GM12878 (cell line): ENCODE data around the gene SRSF3. TPM values are rescaled to one million over a fixed set of nuclear protein-coding genes. Genes with fewer than 3 reads are reported as not detected.

Experiments used
- ATAC-seq: fragments of 200-7000 bp; cut with Tn5 transposase; 3 replicates; pipeline ENCODE4 v1.9.1; 2020; ENCODE audit warnings: mild to moderate bottlenecking, moderate library complexity
- BruUV-seq: library from RNA; stranded (reverse); fragments of 400-500 nt; replicated peaks from 2 replicates; lab custom pipeline; 2021; lab: Mats Ljungman, UMichigan
- CTCF ChIA-PET: fragments of 300-600 bp; sonication (Branson Sonifier 250); formaldehyde crosslinking; extraction: SDS; loops from one replicate; lab custom pipeline; 2021; ENCODE audit warnings: inconsistent platforms; lab: Yijun Ruan, JAX
- POLR2A ChIA-PET: fragments of 350-600 bp; formaldehyde crosslinking; extraction: SDS; loops from one replicate; lab custom pipeline; 2021; ENCODE audit warnings: inconsistent platforms; lab: Charles Lee
- RAD21 ChIA-PET: fragments of 300-600 bp; sonication (Branson Sonifier 250); formaldehyde crosslinking; loops from one replicate; lab custom pipeline; 2023; ENCODE audit warnings: antibody characterized with exemption; ENCODE audit not compliant: unreplicated experiment; lab: Charles Lee
- SMC1A ChIA-PET: fragments of 300-600 bp; sonication (Branson Sonifier 250); formaldehyde crosslinking; loops from one replicate; lab custom pipeline; 2023; ENCODE audit not compliant: unreplicated experiment, uncharacterized antibody; lab: Charles Lee
- DNase-seq: peaks from one replicate; pipeline ENCODE4 v3.0.0-alpha.2; 2011; ENCODE audit warnings: low read depth, low spot score
- FAIRE-seq: peaks from 3 replicates; lab custom pipeline; 2011; peaks lifted over from hg19 to GRCh38; lab: Jason Lieb, UNC
- H2AFZ ChIP-seq: 2 replicates; pipeline ENCODE4 v1.6.0; 2011; ENCODE audit warnings: low read depth, low read length, control low read depth; ENCODE audit not compliant: control insufficient read depth
- H3K27ac ChIP-seq: 2 replicates; pipeline ENCODE4 v1.5.1; 2011; ENCODE audit warnings: control low read depth; ENCODE audit not compliant: control insufficient read depth, insufficient read depth
- H3K27me3 ChIP-seq, 2 experiments: replicated peaks in 1 of 2; 2 replicates each; pipeline versions ENCODE4 v1.6.0 to v1.6.1; 2011; ENCODE audit warnings: low read length in 1 of 2; ENCODE audit not compliant: control insufficient read depth in 2 of 2, insufficient read depth in 2 of 2
- H3K36me3 ChIP-seq, 2 experiments: 2 replicates each; pipeline ENCODE4 v1.5.1; 2011; ENCODE audit warnings: low read length in 1 of 2; ENCODE audit not compliant: control insufficient read depth in 2 of 2, insufficient read depth in 2 of 2
- H3K4me1 ChIP-seq: 2 replicates; pipeline ENCODE4 v1.6.1; 2011; ENCODE audit warnings: mild to moderate bottlenecking, low read length, moderate library complexity, mixed read lengths; ENCODE audit not compliant: control insufficient read depth, insufficient read depth
- H3K4me2 ChIP-seq: 2 replicates; pipeline ENCODE4 v1.6.0; 2011; ENCODE audit warnings: control low read depth; ENCODE audit not compliant: control insufficient read depth, insufficient read depth
- H3K4me3 ChIP-seq: fragments of 200-600 bp; sonication (generic); 2 replicates; pipeline ENCODE4 v1.5.1; 2016
- H3K79me2 ChIP-seq: 2 replicates; pipeline ENCODE4 v1.6.0; 2011; ENCODE audit warnings: low read length; ENCODE audit not compliant: control insufficient read depth, insufficient read depth
- H3K9ac ChIP-seq: 2 replicates; pipeline ENCODE4 v1.8.0; 2011; ENCODE audit warnings: low read length, control low read depth, mixed read lengths; ENCODE audit not compliant: control insufficient read depth, insufficient read depth
- H3K9me3 ChIP-seq: replicated peaks from 3 replicates; pipeline ENCODE4 v1.5.1; 2011; ENCODE audit warnings: mild to moderate bottlenecking, low read length; ENCODE audit not compliant: control insufficient read depth, insufficient read depth
- H4K20me1 ChIP-seq: 2 replicates; pipeline ENCODE4 v1.6.0; 2011; ENCODE audit not compliant: control insufficient read depth, insufficient read depth
- CBFB ChIP-seq: IDR thresholded peaks from 2 replicates; pipeline ENCODE4 v1.6.1; 2016; ENCODE audit warnings: antibody characterized with exemption, low read depth
- CEBPB ChIP-seq, 2 experiments: fragments of 150-350 bp in 1 of 2; IDR thresholded peaks; 2 replicates each; pipeline ENCODE4 v1.6.1; 2012 to 2014; ENCODE audit warnings: low read depth in 2 of 2, low read length in 2 of 2, borderline replicate concordance in 1 of 2, inconsistent platforms in 1 of 2
- MEF2A ChIP-seq: IDR thresholded peaks from 2 replicates; pipeline ENCODE4 v1.6.1; 2011; ENCODE audit warnings: low read depth, mild to moderate bottlenecking, low read length, moderate library complexity; ENCODE audit not compliant: insufficient read depth
- MEF2B ChIP-seq: fragments of 450-650 bp; IDR thresholded peaks from 2 replicates; pipeline ENCODE4 v1.6.1; 2018; ENCODE audit warnings: mild to moderate bottlenecking, moderate library complexity; ENCODE audit not compliant: partially characterized antibody, poor library complexity, severe bottlenecking
- NBN ChIP-seq: fragments of 450-650 bp; IDR thresholded peaks from 2 replicates; pipeline ENCODE4 v1.6.1; 2016
- POLR2A ChIP-seq: IDR thresholded peaks from 2 replicates; pipeline ENCODE4 v1.6.1; 2011; ENCODE audit warnings: low read depth, mild to moderate bottlenecking, low read length
- RUNX3 ChIP-seq: IDR thresholded peaks from 2 replicates; pipeline ENCODE4 v1.6.1; 2012; ENCODE audit warnings: low read length, inconsistent platforms
- SMARCA5 ChIP-seq: fragments of 450-650 bp; IDR thresholded peaks from 2 replicates; pipeline ENCODE4 v1.6.1; 2017; ENCODE audit warnings: mild to moderate bottlenecking
- SMC3 ChIP-seq: IDR thresholded peaks from 2 replicates; pipeline ENCODE4 v1.6.1; 2011; ENCODE audit warnings: low read length, improper control_type of control experiment, borderline replicate concordance
- SPI1 ChIP-seq: IDR thresholded peaks from 2 replicates; pipeline ENCODE4 v1.6.1; 2011; ENCODE audit warnings: low read depth, mild to moderate bottlenecking, low read length, moderate library complexity, borderline replicate concordance; ENCODE audit not compliant: insufficient read depth
- TCF3 ChIP-seq: IDR thresholded peaks from 2 replicates; pipeline ENCODE4 v1.6.1; 2012; ENCODE audit warnings: low read depth, mild to moderate bottlenecking, low read length, borderline replicate concordance; ENCODE audit not compliant: insufficient read depth
- YY1 ChIP-seq: IDR thresholded peaks from 2 replicates; pipeline ENCODE4 v1.6.1; 2011; ENCODE audit warnings: low read depth, mild to moderate bottlenecking, low read length
- WGBS: methylation state at CpG from one replicate; pipeline ENCODE4 v1.1.6; 2016; ENCODE audit warnings: low lambda C conversion rate; ENCODE audit not compliant: insufficient replicate concordance, insufficient coverage; ENCODE audit errors: missing lambda C conversion rate; 5-methylcytosine and 5-hydroxymethylcytosine counted together
- in situ Hi-C: fragments of 300-500 bp; cut with MboI; formaldehyde crosslinking; loops from 9 replicates; pipeline ENCODE4 v1.14.3; 2018; ENCODE audit warnings: mixed read lengths
- intact Hi-C: fragments of 100-400 bp; cut with micrococcal nuclease; formaldehyde crosslinking; loops from one replicate; pipeline ENCODE4 v1.14.2; 2022; ENCODE audit not compliant: unreplicated experiment
- polyA plus RNA-seq, 11 experiments: library from polyadenylated mRNA; depleted of rRNA in 4 of 11; unstranded in 6 of 11; stranded (reverse) in 5 of 11; fragments of >200 nt; fragmentation: Nextera tagmentation in 4 of 11; fragmentation: Illumina TruSeq in 1 of 11; extraction: Ambion mirVana in 4 of 11; extraction: Trizol in 1 of 11; gene quantifications; 1 replicate in 1 of 11; 2 replicates in 10 of 11; pipeline versions ENCODE4 v1.2.1 to v1.2.3, GENCODE V29; 2011 to 2016; ENCODE audit warnings: inconsistent platforms in 2 of 11, missing spikeins in 2 of 11, low read depth in 1 of 11
- total RNA-seq, 4 experiments: library from RNA; depleted of rRNA in 3 of 4; stranded (reverse); fragments of >200 nt in 3 of 4; fragmentation: Illumina TruSeq in 1 of 4; extraction: Trizol in 1 of 4; gene quantifications; 2 replicates each; pipeline versions ENCODE4 v1.2.1 to v1.2.3, GENCODE V29; 2013 to 2021
- TF ChIP-seq, protein P1 (sequence below): fragments of 450-650 bp; IDR thresholded peaks from 2 replicates; pipeline ENCODE4 v1.6.1; 2017; ENCODE audit warnings: mild to moderate bottlenecking, low read depth, inconsistent platforms; ENCODE audit not compliant: poor library complexity, severe bottlenecking
- TF ChIP-seq, protein P2 (sequence below): IDR thresholded peaks from 2 replicates; pipeline ENCODE4 v1.6.1; 2011; ENCODE audit warnings: low read depth, mild to moderate bottlenecking, low read length, moderate library complexity, borderline replicate concordance; ENCODE audit errors: extremely low read depth
- TF ChIP-seq, protein P3 (sequence below), 3 experiments: IDR thresholded peaks in 2 of 3; conservative IDR thresholded peaks in 1 of 3; 2 replicates each; pipeline ENCODE4 v1.5.1; 2011; ENCODE audit warnings: low read depth in 3 of 3, low read length in 3 of 3, mild to moderate bottlenecking in 3 of 3, control low read depth in 2 of 3, moderate library complexity in 2 of 3, inconsistent platforms in 1 of 3, mixed read lengths in 1 of 3; ENCODE audit not compliant: control insufficient read depth in 2 of 3, insufficient read depth in 1 of 3; ENCODE audit errors: extremely low read depth in 1 of 3
- TF ChIP-seq, protein P4 (sequence below): fragments of 150-350 bp; IDR thresholded peaks from 2 replicates; pipeline ENCODE4 v1.6.1; 2014; ENCODE audit warnings: mild to moderate bottlenecking, low read depth, low read length

The SRSF3 gene
- total and polyA plus RNA-seq, 10 of the 15 experiments (the other 5 are each of a cell fraction or from before 2014, with no cell fraction given): 195 to 1,377 (median 493) TPM

DNA sequence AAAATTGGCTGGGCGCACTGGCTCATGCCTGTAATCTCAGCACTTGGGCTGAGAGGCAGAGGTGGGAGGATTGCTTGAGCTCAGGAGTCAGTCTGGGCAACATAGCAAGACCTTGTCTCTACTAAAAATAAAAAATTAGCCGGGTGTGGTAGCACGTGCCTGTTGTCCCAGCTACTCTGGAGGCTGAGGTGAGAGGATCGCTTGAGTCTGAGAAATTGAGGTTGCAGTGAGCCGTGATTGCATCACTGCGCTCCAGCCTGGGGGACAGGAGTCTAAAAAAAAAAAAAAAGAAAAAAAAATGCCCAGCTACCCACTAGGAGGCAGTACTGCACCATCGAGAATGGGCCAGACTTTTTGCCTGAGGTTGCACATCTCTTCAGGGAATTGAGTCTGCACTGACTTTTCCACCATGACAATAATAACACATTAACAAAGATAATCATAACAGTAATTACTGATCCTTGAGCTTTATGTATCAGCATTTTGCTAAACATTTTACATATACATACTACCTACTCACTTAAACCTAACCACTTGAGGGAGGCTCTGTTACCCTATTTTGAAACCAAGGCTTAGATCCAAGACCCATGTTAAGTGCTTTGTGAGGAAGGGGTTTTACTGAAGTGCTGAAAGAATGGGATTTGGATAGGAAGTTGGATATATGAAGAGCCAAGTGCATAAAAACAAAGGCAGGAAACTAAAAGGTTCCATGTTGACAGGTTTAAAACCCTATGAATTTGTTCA, 21.0 kb downstream of the SRSF3 start:
- no peak overlapping the region for H3K9ac ChIP-seq
- 12% methylated on average over 6 of the region's 7 CpGs for WGBS
- peak; percentile 69 for ATAC-seq
- H3K27me3 ChIP-seq: no peaks in the 10 kb centered on the region
- DNase-seq: no peak
- H3K36me3 ChIP-seq: peaks cover 2 to 14% of the 10 kb centered on the region in 2 experiments; a peak in 2 of 4 replicates
- H2AFZ ChIP-seq: no peak overlapping the region
- SMC1A ChIA-PET: interaction anchor here (0.6 to 4.0 kb wide), 43 partner anchors 9 to 403 kb away, joined by 3 to 111 read pairs (median 5); partner anchors contain the start of gene CDKN1A
- FAIRE-seq: peak; percentile 49
- intact Hi-C loops (loop anchor here (1.0 kb wide), 1 partner anchor 144 kb away; no protein-coding TSS in a partner anchor), in situ Hi-C loops (no loop called here)
- RAD21 ChIA-PET: interaction anchor here (0.7 to 3.6 kb wide), 34 partner anchors 9 to 236 kb away, joined by 3 to 95 read pairs (median 5); partner anchors contain the start of gene CDKN1A
- CTCF ChIA-PET: interaction anchor here (0.6 to 3.2 kb wide), 57 partner anchors 9 to 1096 kb away, joined by 3 to 121 read pairs (median 6); partner anchors contain the start of gene CDKN1A
- H3K27ac ChIP-seq: no peak overlapping the region
- H4K20me1 ChIP-seq: no peaks in the 10 kb centered on the region
- no peak overlapping the region for H3K4me2 ChIP-seq
- H3K79me2 ChIP-seq: no peaks in the 10 kb centered on the region
- no peak overlapping the region for H3K4me3 ChIP-seq
- peaks cover 6% of the 10 kb centered on the region for H3K4me1 ChIP-seq
- no peaks in the 10 kb centered on the region for H3K9me3 ChIP-seq
- POLR2A ChIA-PET: interaction anchor here (0.6 to 1.2 kb wide), 12 partner anchors 9 to 167 kb away, joined by 3 to 9 read pairs (median 3); no protein-coding TSS in a partner anchor
- BruUV-seq: no TSS peak
- 0 out of 2 replicates have a peak, but pooled peaks have one; percentile 30 for TF ChIP-seq SMARCA5
- TF ChIP-seq RUNX3: peak; percentile 34; the same call in 1 of the 2 replicates
- TF ChIP-seq MEF2A: 0 out of 2 replicates have a peak, but pooled peaks have one; percentile 16
- no peak for TF ChIP-seq POLR2A
- TF ChIP-seq CBFB: 0 out of 2 replicates have a peak, but pooled peaks have one; percentile 32
- TF ChIP-seq, protein P1, sequence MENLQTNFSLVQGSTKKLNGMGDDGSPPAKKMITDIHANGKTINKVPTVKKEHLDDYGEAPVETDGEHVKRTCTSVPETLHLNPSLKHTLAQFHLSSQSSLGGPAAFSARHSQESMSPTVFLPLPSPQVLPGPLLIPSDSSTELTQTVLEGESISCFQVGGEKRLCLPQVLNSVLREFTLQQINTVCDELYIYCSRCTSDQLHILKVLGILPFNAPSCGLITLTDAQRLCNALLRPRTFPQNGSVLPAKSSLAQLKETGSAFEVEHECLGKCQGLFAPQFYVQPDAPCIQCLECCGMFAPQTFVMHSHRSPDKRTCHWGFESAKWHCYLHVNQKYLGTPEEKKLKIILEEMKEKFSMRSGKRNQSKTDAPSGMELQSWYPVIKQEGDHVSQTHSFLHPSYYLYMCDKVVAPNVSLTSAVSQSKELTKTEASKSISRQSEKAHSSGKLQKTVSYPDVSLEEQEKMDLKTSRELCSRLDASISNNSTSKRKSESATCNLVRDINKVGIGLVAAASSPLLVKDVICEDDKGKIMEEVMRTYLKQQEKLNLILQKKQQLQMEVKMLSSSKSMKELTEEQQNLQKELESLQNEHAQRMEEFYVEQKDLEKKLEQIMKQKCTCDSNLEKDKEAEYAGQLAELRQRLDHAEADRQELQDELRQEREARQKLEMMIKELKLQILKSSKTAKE: peak; percentile 31
- peak; percentile 93 for TF ChIP-seq SMC3
- TF ChIP-seq MEF2B: peak; percentile 48
- no peak for TF ChIP-seq SPI1
- TF ChIP-seq, protein P2, sequence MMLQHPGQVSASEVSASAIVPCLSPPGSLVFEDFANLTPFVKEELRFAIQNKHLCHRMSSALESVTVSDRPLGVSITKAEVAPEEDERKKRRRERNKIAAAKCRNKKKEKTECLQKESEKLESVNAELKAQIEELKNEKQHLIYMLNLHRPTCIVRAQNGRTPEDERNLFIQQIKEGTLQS: peak; percentile 31; the same call in 1 of the 2 replicates
- TF ChIP-seq, protein P3, sequence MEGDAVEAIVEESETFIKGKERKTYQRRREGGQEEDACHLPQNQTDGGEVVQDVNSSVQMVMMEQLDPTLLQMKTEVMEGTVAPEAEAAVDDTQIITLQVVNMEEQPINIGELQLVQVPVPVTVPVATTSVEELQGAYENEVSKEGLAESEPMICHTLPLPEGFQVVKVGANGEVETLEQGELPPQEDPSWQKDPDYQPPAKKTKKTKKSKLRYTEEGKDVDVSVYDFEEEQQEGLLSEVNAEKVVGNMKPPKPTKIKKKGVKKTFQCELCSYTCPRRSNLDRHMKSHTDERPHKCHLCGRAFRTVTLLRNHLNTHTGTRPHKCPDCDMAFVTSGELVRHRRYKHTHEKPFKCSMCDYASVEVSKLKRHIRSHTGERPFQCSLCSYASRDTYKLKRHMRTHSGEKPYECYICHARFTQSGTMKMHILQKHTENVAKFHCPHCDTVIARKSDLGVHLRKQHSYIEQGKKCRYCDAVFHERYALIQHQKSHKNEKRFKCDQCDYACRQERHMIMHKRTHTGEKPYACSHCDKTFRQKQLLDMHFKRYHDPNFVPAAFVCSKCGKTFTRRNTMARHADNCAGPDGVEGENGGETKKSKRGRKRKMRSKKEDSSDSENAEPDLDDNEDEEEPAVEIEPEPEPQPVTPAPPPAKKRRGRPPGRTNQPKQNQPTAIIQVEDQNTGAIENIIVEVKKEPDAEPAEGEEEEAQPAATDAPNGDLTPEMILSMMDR (IDR thresholded peaks at IDR 0.05 in 2 of 3, conservative IDR thresholded peaks at IDR 0.05 in 1 of 3; ENCODE audit: control insufficient read depth in 2 of 3, extremely low read depth in 1 of 3, insufficient read depth in 1 of 3, low read depth in 3 of 3, low read length in 3 of 3): peak; percentile 74 to 84 (median 80)
- TF ChIP-seq, protein P4, sequence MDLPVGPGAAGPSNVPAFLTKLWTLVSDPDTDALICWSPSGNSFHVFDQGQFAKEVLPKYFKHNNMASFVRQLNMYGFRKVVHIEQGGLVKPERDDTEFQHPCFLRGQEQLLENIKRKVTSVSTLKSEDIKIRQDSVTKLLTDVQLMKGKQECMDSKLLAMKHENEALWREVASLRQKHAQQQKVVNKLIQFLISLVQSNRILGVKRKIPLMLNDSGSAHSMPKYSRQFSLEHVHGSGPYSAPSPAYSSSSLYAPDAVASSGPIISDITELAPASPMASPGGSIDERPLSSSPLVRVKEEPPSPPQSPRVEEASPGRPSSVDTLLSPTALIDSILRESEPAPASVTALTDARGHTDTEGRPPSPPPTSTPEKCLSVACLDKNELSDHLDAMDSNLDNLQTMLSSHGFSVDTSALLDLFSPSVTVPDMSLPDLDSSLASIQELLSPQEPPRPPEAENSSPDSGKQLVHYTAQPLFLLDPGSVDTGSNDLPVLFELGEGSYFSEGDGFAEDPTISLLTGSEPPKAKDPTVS: no peak
- peak; percentile 59; the same call in 1 of the 2 replicates for TF ChIP-seq NBN
- TF ChIP-seq YY1: peak; percentile 75
- TF ChIP-seq CEBPB (IDR thresholded peaks at IDR 0.05; ENCODE audit: borderline replicate concordance in 1 of 2, low read depth in 2 of 2, low read length in 2 of 2): peak in 1 of 2 experiments; percentile 72; a peak in 2 of 4 replicates
- TF ChIP-seq TCF3: no peak
